ENCODE results near the gene E4F1. TPM values are rescaled to one million over a fixed set of nuclear protein-coding genes. Genes with fewer than 3 reads are reported as not detected.

E4F1 gene
- total and polyA plus RNA-seq, 2 experiments from 2014 or later = 13.5 to 32.7 TPM

- H3K27me3 ChIP-seq (replicated peaks; ENCODE audit: insufficient read depth) = no peaks in the 10 kb centered on the region
- no peak overlapping the region for H3K4me3 ChIP-seq
- no peak for DNase-seq
- H2AFZ ChIP-seq = no peak overlapping the region
- no peak overlapping the region for H3K27ac ChIP-seq
- no peaks in the 10 kb centered on the region for H3K4me1 ChIP-seq (ENCODE audit: insufficient read depth)
- no peaks in the 10 kb centered on the region for H3K9me2 ChIP-seq (ENCODE audit: insufficient read depth)
- no peaks in the 10 kb centered on the region for H4K20me1 ChIP-seq (ENCODE audit: insufficient read depth)
- TF ChIP-seq EZH2phosphoT487 (IDR thresholded peaks at IDR 0.05; ENCODE audit: insufficient read depth, low read depth) (no peak), EZH2 (IDR thresholded peaks at IDR 0.05; ENCODE audit: insufficient read depth, poor library complexity, severe bottlenecking) (no peak)
- H3K36me3 ChIP-seq (ENCODE audit: low read depth) = no peaks in the 10 kb centered on the region; the same call in 1 of the 2 replicates
- no peaks in the 10 kb centered on the region for H3K9me3 ChIP-seq (ENCODE audit: low read depth)
- no peaks in the 10 kb centered on the region for H3F3A ChIP-seq (ENCODE audit: insufficient read depth)
- in situ Hi-C loops (cut with MboI) = no loop called here
- 89 to 93% methylated on average over 23 to 44 of the region's 46 CpGs for WGBS, 2 experiments (ENCODE audit: low coverage in 1 of 2, low lambda C conversion rate in 2 of 2, missing lambda C conversion rate in 2 of 2)
- no peaks in the 10 kb centered on the region for H3K79me2 ChIP-seq (ENCODE audit: insufficient read depth)
- H3K9ac ChIP-seq = no peak overlapping the region
- H3K4me2 ChIP-seq (ENCODE audit: unreplicated experiment) = no peak overlapping the region
These were observed 42.1 kb upstream of the E4F1 start for GRCh38 chr16:2180962-2181923.

DNA sequence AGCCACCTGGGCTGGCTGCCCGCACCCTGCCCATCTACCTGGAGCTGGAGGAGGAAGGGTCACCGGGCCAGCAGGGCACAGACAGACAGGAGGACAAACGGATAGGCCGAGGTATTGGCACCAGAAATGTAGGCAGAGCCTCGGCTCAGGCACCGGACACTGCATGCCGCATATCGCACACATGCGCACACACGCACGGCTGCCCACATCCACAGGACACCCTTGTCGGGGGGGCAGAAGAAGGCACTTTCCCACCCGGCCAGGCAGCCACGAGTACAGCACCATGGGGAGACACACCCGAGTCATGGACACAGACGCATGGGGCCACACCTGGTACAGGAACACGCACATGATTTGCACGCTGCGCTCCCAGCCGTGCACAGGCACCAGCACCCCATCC lies 41.4 kb upstream of the E4F1 start:
- WGBS, 2 experiments (ENCODE audit: low coverage in 1 of 2, low lambda C conversion rate in 2 of 2, missing lambda C conversion rate in 2 of 2) = 91% methylated on average over 20 of the region's 20 CpGs
- TF ChIP-seq EZH2phosphoT487 (IDR thresholded peaks at IDR 0.05; ENCODE audit: insufficient read depth, low read depth) = no peak
- TF ChIP-seq EZH2 (IDR thresholded peaks at IDR 0.05; ENCODE audit: insufficient read depth, poor library complexity, severe bottlenecking) = no peak
- H3K4me3 ChIP-seq = no peak overlapping the region

DNA sequence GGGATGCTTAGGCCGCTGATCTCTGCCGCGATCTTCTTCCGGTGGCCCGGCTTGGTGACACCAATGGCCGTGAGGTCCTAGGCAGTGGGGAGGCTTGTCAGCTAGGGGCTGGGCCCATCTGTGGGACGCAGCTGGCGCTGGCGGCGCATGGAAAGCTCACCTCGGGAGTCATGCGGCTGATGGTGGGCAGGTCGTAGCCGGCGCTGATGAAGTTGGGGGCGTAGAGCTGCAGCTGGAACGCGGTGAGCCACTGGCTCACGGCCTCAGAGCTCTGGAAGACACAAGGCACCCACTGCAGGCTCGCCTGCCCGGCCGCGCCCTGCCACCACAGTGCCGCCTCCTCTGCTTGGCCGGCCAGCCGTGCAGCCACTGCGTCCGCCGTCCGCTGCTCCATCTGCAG lies 39.7 kb upstream of the E4F1 start:
- H3K9me2 ChIP-seq (ENCODE audit: insufficient read depth) = no peaks in the 10 kb centered on the region
- no peaks in the 10 kb centered on the region for H4K20me1 ChIP-seq (ENCODE audit: insufficient read depth)
- H3K36me3 ChIP-seq (ENCODE audit: low read depth) = no peaks in the 10 kb centered on the region
- H3K27me3 ChIP-seq (replicated peaks; ENCODE audit: insufficient read depth) = no peaks in the 10 kb centered on the region
- H3K9me3 ChIP-seq (ENCODE audit: low read depth) = no peaks in the 10 kb centered on the region
- H3K9ac ChIP-seq = no peak overlapping the region
- no peak for DNase-seq
- H3K27ac ChIP-seq = no peak overlapping the region
- TF ChIP-seq EZH2 (IDR thresholded peaks at IDR 0.05; ENCODE audit: insufficient read depth, poor library complexity, severe bottlenecking) = no peak
- H3K4me3 ChIP-seq = no peak overlapping the region
- H3F3A ChIP-seq (ENCODE audit: insufficient read depth) = no peaks in the 10 kb centered on the region
- no peaks in the 10 kb centered on the region for H3K79me2 ChIP-seq (ENCODE audit: insufficient read depth)
- 90 to 93% methylated on average over 29 to 30 of the region's 30 CpGs for WGBS, 2 experiments (ENCODE audit: low coverage in 1 of 2, low lambda C conversion rate in 2 of 2, missing lambda C conversion rate in 2 of 2)
- H2AFZ ChIP-seq = no peak overlapping the region
- in situ Hi-C loops (cut with MboI) = no loop called here
- no peak overlapping the region for H3K4me2 ChIP-seq (ENCODE audit: unreplicated experiment)
- H3K4me1 ChIP-seq (ENCODE audit: insufficient read depth) = no peaks in the 10 kb centered on the region

More for the DNA sequence above, 41.4 kb upstream of the E4F1 start:
- Histone ChIP-seq H3K9me3 (ENCODE audit: low read depth) (no peaks in the 10 kb centered on the region), H3K36me3 (ENCODE audit: low read depth) (no peaks in the 10 kb centered on the region), H3K9ac (no peak overlapping the region), H3F3A (ENCODE audit: insufficient read depth) (no peaks in the 10 kb centered on the region), H2AFZ (no peak overlapping the region), H3K27ac (no peak overlapping the region), H3K4me2 (ENCODE audit: unreplicated experiment) (no peak overlapping the region), H4K20me1 (ENCODE audit: insufficient read depth) (no peaks in the 10 kb centered on the region), H3K27me3 (replicated peaks; ENCODE audit: insufficient read depth) (no peaks in the 10 kb centered on the region), H3K79me2 (ENCODE audit: insufficient read depth) (no peaks in the 10 kb centered on the region), H3K9me2 (ENCODE audit: insufficient read depth) (no peaks in the 10 kb centered on the region), H3K4me1 (ENCODE audit: insufficient read depth) (no peaks in the 10 kb centered on the region)
- DNase-seq = no peak
- in situ Hi-C loops (cut with MboI) = no loop called here

DNA sequence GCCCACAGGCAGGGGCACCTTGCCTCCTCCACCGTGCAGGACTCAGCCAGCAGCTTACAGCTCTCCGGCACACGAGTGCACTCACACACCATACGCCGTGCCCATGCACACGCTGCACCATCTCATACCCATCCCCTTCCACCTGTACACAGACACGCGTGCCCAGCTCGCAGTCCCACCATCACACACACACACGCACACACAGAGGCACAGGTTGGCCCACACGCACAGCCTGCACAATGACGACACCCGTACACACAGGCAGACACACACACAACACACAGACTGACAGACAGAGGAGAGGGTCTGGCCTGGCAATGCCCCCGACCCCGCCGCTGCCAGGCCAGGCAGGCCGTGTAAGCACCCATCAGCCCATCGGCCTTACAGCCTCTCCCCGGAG lies 39.0 kb upstream of the E4F1 start:
- in situ Hi-C loops (cut with MboI) = no loop called here
- Histone ChIP-seq H3K27ac (no peak overlapping the region), H3K9me3 (ENCODE audit: low read depth) (no peaks in the 10 kb centered on the region), H3K9me2 (ENCODE audit: insufficient read depth) (no peaks in the 10 kb centered on the region), H3K4me3 (no peak overlapping the region), H3K36me3 (ENCODE audit: low read depth) (no peaks in the 10 kb centered on the region), H2AFZ (no peak overlapping the region), H3F3A (ENCODE audit: insufficient read depth) (no peaks in the 10 kb centered on the region), H3K4me1 (ENCODE audit: insufficient read depth) (no peaks in the 10 kb centered on the region), H4K20me1 (ENCODE audit: insufficient read depth) (no peaks in the 10 kb centered on the region), H3K27me3 (replicated peaks; ENCODE audit: insufficient read depth) (no peaks in the 10 kb centered on the region), H3K79me2 (ENCODE audit: insufficient read depth) (no peaks in the 10 kb centered on the region), H3K9ac (no peak overlapping the region), H3K4me2 (ENCODE audit: unreplicated experiment) (no peak overlapping the region)
- WGBS, 2 experiments (ENCODE audit: low coverage in 1 of 2, low lambda C conversion rate in 2 of 2, missing lambda C conversion rate in 2 of 2) = 83 to 84% methylated on average over 19 of the region's 19 CpGs
- TF ChIP-seq EZH2 (IDR thresholded peaks at IDR 0.05; ENCODE audit: insufficient read depth, poor library complexity, severe bottlenecking) (no peak), EZH2phosphoT487 (IDR thresholded peaks at IDR 0.05; ENCODE audit: insufficient read depth, low read depth) (no peak)
- no peak for DNase-seq
